Colonic mucosa (tissue), 4 donors: ENCODE results near the gene DNM1. TPM values are rescaled to one million over a fixed set of nuclear protein-coding genes. Genes with fewer than 3 reads are reported as not detected.

Source experiments
- DNase-seq: peaks from one replicate; pipeline ENCODE4 v3.0.0-alpha.2; 2020
- H3K27ac ChIP-seq: fragments of 200-600 bp; one replicate; pipeline ENCODE4 v1.8.0; 2021
- H3K27me3 ChIP-seq: fragments of 200-600 bp; one replicate; pipeline ENCODE4 v1.8.0; 2021
- H3K36me3 ChIP-seq: fragments of 200-600 bp; one replicate; pipeline ENCODE4 v1.8.0; 2021
- H3K4me1 ChIP-seq: fragments of 200-600 bp; one replicate; pipeline ENCODE4 v1.8.0; 2021; ENCODE audit warnings: mild to moderate bottlenecking
- H3K4me3 ChIP-seq: fragments of 200-600 bp; one replicate; pipeline ENCODE4 v1.8.0; 2021
- H3K9ac ChIP-seq, 2 donors: one replicate each; pipeline ENCODE4 v1.7.0; 2013; ENCODE audit warnings: control low read depth in 2 of 2, low read depth in 2 of 2, low read length in 2 of 2
- H3K9me3 ChIP-seq: fragments of 200-600 bp; one replicate; pipeline ENCODE4 v1.8.0; 2021
- intact Hi-C: fragments of 100-400 bp; cut with DNase I; formaldehyde crosslinking; loops from one replicate; pipeline ENCODE4 v1.14.1; 2022
- total RNA-seq, 2 donors: library from RNA; stranded (reverse); fragmentation: NEBNext Ultra II Directional in 1 of 2; extraction: Animal tissue kit (Norgen Biotek cat#: 25700) in 1 of 2; gene quantifications; one replicate each; pipeline ENCODE4 v1.2.1, GENCODE V29; 2021
- TF ChIP-seq, protein P1 (sequence below): fragments of 200-600 bp; IDR thresholded peaks from one replicate; pipeline ENCODE4 v1.8.0; 2022; ENCODE audit warnings: antibody characterized with exemption, mild to moderate bottlenecking
- donor health status: healthy.
- donor health status: DM: no; HTN: no; CAD: no.
- donor health status: DM: no; HTN: no; CAD: no.

Gene DNM1
- total RNA-seq, 2 donors from 2014 or later: 2.5 to 6.8 TPM

GRCh38 chr9:128285033-128285784 is 82.0 kb downstream of the DNM1 start:
- Histone ChIP-seq H3K27ac (no peak overlapping the region), H3K9me3 (no peaks in the 10 kb centered on the region), H3K4me1 (no peaks in the 10 kb centered on the region), H3K36me3 (no peaks in the 10 kb centered on the region), H3K4me3 (no peak overlapping the region), H3K27me3 (no peaks in the 10 kb centered on the region), H3K9ac (no peak overlapping the region)
- intact Hi-C loops: no loop called here
- TF ChIP-seq, protein P1, sequence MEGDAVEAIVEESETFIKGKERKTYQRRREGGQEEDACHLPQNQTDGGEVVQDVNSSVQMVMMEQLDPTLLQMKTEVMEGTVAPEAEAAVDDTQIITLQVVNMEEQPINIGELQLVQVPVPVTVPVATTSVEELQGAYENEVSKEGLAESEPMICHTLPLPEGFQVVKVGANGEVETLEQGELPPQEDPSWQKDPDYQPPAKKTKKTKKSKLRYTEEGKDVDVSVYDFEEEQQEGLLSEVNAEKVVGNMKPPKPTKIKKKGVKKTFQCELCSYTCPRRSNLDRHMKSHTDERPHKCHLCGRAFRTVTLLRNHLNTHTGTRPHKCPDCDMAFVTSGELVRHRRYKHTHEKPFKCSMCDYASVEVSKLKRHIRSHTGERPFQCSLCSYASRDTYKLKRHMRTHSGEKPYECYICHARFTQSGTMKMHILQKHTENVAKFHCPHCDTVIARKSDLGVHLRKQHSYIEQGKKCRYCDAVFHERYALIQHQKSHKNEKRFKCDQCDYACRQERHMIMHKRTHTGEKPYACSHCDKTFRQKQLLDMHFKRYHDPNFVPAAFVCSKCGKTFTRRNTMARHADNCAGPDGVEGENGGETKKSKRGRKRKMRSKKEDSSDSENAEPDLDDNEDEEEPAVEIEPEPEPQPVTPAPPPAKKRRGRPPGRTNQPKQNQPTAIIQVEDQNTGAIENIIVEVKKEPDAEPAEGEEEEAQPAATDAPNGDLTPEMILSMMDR: no peak
- DNase-seq: no peak

DNA sequence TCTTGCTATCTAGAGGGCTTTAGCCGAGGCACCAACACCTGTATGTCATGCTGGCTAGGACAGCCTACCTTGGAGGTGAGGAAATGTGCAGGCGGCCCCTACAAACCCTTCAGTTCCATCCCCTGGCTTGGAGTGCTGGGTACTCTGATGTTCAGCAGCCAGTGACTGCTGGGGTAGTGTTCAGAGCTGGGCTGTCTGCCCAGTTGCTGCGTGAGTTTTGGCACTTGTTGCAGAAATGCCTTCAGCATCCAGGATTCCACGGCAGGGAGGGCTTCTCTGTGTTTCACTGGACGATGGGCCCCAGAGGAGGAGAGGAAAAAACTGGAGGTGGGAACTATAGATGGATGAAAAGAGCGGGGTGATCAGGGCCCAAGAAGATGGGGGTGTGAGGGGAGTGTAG is 83.3 kb downstream of the DNM1 start:
- Histone ChIP-seq H3K9me3 (no peaks in the 10 kb centered on the region), H3K9ac (no peak overlapping the region), H3K36me3 (no peaks in the 10 kb centered on the region), H3K4me3 (no peak overlapping the region), H3K27ac (no peak overlapping the region), H3K27me3 (no peaks in the 10 kb centered on the region), H3K4me1 (no peaks in the 10 kb centered on the region)
- intact Hi-C loops: no loop called here
- no peak for DNase-seq
- TF ChIP-seq, protein P1: no peak

DNA sequence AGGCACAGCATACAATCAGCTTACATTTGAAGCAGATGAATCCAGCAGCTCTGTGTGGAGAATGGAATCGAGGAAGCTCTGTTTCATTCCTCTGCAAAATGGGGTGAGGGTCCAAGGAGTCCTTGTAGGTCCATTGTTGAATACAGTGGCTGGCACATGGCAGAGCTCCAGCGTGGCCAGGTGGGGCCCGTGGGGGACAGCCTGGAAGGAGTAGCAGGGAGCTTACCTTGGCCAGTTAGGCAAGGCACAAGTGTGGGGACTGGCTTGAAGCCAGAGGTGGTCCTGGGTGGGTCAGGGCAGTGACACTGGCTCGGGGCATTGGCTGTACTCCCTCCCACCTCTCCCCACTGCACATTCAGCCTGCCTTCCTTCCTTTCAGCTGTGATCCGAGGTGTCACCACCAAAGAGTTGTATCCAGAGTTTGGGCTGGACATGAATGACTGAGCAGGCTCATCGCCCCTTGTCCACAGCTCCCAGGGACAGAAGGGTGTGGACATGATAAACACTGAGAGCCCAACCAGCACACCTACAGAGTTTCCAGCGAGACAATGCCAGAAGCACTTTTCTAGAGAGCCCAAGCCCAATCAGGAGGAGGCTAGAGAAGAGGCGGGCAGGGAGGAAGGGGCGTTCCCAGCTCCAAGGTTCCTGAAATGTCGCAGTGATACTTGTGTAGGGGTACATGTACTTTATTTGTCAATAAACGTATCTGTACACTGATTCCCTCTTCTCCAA is 85.3 kb downstream of the DNM1 start:
- DNase-seq: no peak
- intact Hi-C loops: no loop called here

GRCh38 chr9:128292009-128292408 is 88.8 kb downstream of the DNM1 start:
- Histone ChIP-seq H3K9me3 (no peaks in the 10 kb centered on the region), H3K9ac (no peak overlapping the region), H3K36me3 (no peaks in the 10 kb centered on the region), H3K27ac (no peak overlapping the region), H3K27me3 (no peaks in the 10 kb centered on the region), H3K4me1 (peaks cover 8% of the 10 kb centered on the region), H3K4me3 (no peak overlapping the region)
- TF ChIP-seq, protein P1: no peak
- intact Hi-C loops: loop anchor here (10.0 kb wide), 1 partner anchor 123 kb away; no protein-coding TSS in a partner anchor
- DNase-seq: no peak

More for the DNA sequence above, 85.3 kb downstream of the DNM1 start:
- Histone ChIP-seq H3K4me1 (no peaks in the 10 kb centered on the region), H3K27me3 (no peaks in the 10 kb centered on the region), H3K27ac (no peak overlapping the region), H3K9me3 (no peaks in the 10 kb centered on the region), H3K36me3 (no peaks in the 10 kb centered on the region), H3K9ac (no peak overlapping the region), H3K4me3 (no peak overlapping the region)
- TF ChIP-seq, protein P1: no peak

GRCh38 chr9:128293091-128293490 is 89.9 kb downstream of the DNM1 start:
- no peak for DNase-seq
- Histone ChIP-seq H3K9ac (no peak overlapping the region), H3K9me3 (no peaks in the 10 kb centered on the region), H3K36me3 (no peaks in the 10 kb centered on the region), H3K27ac (no peak overlapping the region), H3K27me3 (no peaks in the 10 kb centered on the region), H3K4me3 (no peak overlapping the region), H3K4me1 (peaks cover 8% of the 10 kb centered on the region)
- intact Hi-C loops: loop anchor here (10.0 kb wide), 1 partner anchor 122 kb away; no protein-coding TSS in a partner anchor
- TF ChIP-seq, protein P1: no peak
